Activated naive CD8-positive, alpha-beta T cell treated with anti-CD3 and anti-CD28 coated beads, Interleukin-2, amount 50 U/mL, for 24 hours (primary cell): ENCODE measurements around the gene SECTM1.

Experiments used
- ATAC-seq: fragments of 150-1000 bp; cut with Tn5 transposase; one replicate; pipeline ENCODE4 v1.10.0; 2021
- DNase-seq: peaks from one replicate; pipeline ENCODE4 v3.0.0; 2021
- H3K27ac Mint-ChIP-seq: one replicate; pipeline ENCODE4 v1.8.0; 2021; ENCODE audit warnings: mild to moderate bottlenecking, mixed read lengths
- H3K27me3 Mint-ChIP-seq: one replicate; pipeline ENCODE4 v1.8.0; 2021; ENCODE audit warnings: mixed read lengths
- H3K36me3 Mint-ChIP-seq: one replicate; pipeline ENCODE4 v1.8.0; 2021; ENCODE audit warnings: low read depth, mixed read lengths
- H3K4me1 Mint-ChIP-seq: one replicate; pipeline ENCODE4 v1.8.0; 2021; ENCODE audit warnings: mixed read lengths
- H3K4me3 Mint-ChIP-seq: one replicate; pipeline ENCODE4 v1.8.0; 2021; ENCODE audit warnings: mild to moderate bottlenecking, moderate library complexity, mixed read lengths
- H3K9me3 Mint-ChIP-seq: one replicate; pipeline ENCODE4 v1.8.0; 2021; ENCODE audit warnings: mixed read lengths

The SECTM1 gene

DNA sequence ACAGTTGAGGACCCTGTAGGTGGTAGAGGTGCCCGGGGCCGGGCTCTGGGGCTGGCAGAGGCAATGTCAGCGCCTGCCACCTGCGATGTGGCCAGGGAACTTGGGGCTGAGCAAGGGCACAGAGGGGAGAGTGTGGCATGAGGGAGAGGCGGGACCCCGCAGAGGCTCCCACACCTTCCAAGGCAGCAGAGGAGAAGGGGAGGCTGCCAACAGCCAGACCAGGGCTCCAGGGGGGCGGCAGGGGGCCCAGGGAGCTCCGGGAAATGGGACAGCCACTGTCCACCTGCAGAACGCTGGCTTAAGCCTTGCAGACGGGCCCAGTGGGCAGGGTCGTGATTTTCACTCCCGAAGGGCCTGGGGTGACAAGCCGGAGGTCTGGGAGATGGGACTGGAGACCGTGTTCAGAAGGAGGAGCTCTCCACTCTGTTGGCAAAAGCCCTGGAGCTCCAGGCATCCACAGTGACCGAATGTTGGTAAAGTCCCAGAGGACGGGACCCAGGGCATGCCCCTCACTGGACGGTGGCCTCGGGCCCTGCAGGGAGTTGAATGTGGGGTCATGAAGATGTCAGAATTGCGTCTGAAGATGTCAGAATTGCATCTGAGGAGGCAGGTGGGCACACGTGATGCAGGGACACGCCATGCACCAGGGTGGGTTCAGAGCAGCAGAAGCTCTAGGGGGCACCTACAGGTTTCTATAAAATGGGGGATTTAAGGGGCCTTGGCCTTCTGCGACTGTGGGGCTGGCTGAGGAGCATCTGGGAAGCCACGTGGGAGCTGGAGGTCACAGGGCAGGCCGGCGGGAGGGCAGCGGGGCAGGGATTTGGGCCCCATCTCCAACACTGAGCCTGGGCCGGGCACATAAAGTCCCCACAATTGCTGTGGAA lies 34.8 kb downstream of the SECTM1 start:
- no peaks in the 10 kb centered on the region for H3K36me3 Mint-ChIP-seq
- ATAC-seq (no peak), DNase-seq (no peak)
- peak overlapping the region; percentile 90 for H3K4me3 Mint-ChIP-seq
- peaks cover 2% of the 10 kb centered on the region for H3K27me3 Mint-ChIP-seq
- no peaks in the 10 kb centered on the region for H3K9me3 Mint-ChIP-seq
- H3K4me1 Mint-ChIP-seq: peaks cover 91% of the 10 kb centered on the region
- H3K27ac Mint-ChIP-seq: peak overlapping the region; percentile 100

DNA sequence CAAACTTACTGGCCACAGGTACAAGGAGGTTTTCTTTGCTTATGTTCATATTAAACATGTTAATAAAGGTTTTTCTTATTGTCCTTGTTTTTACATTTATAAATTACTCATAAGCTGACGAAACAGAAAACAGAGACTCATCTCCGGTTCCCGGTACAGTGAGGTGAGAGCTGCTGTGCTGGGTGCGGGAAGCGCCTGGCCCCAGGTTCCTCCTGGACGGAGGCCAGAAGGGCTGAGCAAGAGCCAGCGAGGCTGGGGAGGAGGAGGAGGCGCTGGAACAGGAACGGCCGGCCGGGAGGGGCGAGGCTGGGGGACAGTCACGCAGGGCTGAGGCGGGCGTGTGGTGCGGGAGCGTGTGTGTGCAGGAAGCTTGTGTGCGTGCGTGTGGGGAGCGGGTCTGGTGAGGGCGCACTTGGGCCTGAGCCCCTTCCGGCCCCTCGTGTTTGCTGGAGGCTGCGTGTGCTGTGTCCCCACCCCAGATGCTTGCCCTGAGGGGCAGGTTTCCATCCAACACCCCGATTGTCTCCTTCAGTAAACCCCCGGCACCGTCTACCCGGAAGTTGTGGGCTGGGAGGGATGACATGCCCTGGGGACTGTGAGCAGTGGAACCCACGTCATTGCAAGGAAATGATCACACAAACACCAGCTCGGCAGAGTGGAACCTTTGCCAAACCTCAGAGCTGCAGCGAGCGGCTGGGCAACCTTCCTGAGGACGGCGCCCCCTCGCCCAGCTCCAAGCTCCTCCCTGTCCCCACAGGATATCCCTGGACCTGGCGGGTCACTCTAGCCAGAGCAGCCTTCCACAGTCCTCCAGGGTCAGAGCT lies 35.6 kb downstream of the SECTM1 start:
- H3K27ac Mint-ChIP-seq: peak overlapping the region; percentile 100
- H3K27me3 Mint-ChIP-seq: peaks cover 2% of the 10 kb centered on the region
- peak; percentile 79 for ATAC-seq

DNA sequence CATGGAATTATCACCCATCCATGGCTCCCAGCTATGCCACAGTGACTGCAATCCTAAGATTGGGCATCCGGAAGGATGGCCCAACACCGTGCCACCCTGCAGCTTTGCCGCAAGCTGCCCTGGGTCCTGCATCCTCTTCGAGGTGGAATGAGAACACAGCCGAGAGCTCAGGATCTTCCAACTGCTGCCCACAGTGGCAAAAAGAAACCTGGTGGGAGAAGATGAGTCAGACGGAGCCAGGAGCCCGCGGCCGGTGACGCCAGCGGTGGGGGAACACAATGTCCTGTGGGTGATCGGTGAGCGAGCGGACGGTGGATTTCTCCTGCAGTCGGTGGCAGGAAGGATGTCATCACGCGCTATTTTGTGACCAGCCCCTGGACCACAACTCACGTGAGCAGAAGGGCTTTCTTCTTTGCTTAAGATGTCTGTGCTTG lies 36.3 kb downstream of the SECTM1 start:
- Mint-ChIP-seq H3K9me3 (no peaks in the 10 kb centered on the region), H3K4me1 (peaks cover 79% of the 10 kb centered on the region), H3K27me3 (peaks cover 2% of the 10 kb centered on the region), H3K36me3 (peaks cover 2% of the 10 kb centered on the region), H3K27ac (peak overlapping the region; percentile 100), H3K4me3 (peak overlapping the region; percentile 90)
- peak; percentile 33 for ATAC-seq
- DNase-seq: peak; percentile 92

More for the DNA sequence above, 35.6 kb downstream of the SECTM1 start:
- no peaks in the 10 kb centered on the region for H3K9me3 Mint-ChIP-seq
- peaks cover 86% of the 10 kb centered on the region for H3K4me1 Mint-ChIP-seq
- peaks cover 2% of the 10 kb centered on the region for H3K36me3 Mint-ChIP-seq
- peak overlapping the region; percentile 90 for H3K4me3 Mint-ChIP-seq
- DNase-seq: peak; percentile 91

DNA sequence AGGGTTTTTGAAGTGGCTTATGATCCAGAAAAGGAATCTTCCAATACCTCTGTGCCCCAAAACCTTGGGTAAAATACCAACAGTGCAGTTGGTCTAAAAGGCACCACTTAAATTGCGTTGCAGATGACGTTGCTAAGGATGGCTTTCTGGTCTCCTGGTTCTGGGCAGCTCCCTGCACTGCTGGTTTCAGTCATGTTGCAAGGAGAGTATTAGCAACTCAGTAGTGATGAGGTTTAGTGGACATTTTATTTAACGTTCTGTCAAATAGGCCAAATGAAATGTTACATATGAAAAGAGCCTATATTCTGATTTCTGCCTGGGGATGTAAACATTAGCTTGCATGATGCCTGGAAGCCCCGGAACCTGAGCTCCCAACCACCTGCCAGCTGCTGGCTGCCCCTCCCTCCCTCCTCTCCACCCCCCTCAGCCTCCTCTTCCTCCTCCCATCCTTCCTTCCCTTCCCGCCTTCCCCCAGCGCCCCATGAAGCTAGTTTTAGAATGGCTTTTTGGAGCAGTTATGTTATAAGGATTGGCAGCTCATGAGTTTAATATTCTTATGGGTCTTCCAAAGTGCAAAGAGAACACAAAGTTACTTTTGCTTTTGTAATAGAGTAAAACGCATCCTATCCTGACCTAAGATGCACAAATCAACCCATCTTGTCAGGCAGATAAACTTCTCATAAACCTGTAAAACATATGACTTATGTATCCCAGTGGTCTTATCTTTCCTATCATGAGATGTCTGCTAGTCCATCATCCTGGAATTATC lies 36.9 kb downstream of the SECTM1 start:
- peak overlapping the region; percentile 90 for H3K4me3 Mint-ChIP-seq
- DNase-seq: no peak
- peaks cover 77% of the 10 kb centered on the region for H3K4me1 Mint-ChIP-seq
- peaks cover 2% of the 10 kb centered on the region for H3K27me3 Mint-ChIP-seq
- no peak for ATAC-seq
- H3K36me3 Mint-ChIP-seq: peaks cover 2% of the 10 kb centered on the region
- peak overlapping the region; percentile 100 for H3K27ac Mint-ChIP-seq
- H3K9me3 Mint-ChIP-seq: no peaks in the 10 kb centered on the region

DNA sequence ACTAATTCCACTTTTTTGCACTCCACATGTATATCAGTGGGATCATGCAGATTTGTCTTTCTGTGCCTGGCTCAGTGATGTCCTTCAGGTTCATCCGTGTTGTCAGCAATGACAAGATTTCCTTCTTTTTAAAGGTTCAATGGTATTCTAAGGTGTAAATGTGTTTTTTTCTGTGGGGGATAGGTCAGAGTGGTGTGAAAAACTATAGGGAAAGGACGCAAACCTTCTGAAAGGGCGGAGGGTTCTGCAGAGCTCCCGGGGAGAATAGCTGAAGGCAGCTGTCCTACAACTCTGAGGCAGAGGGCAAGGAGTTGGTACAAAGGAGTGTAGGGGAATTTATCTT lies 38.1 kb downstream of the SECTM1 start:
- Mint-ChIP-seq H3K4me3 (peak overlapping the region; percentile 5), H3K4me1 (peaks cover 69% of the 10 kb centered on the region), H3K9me3 (no peaks in the 10 kb centered on the region), H3K36me3 (peaks cover 2% of the 10 kb centered on the region), H3K27me3 (peaks cover 2% of the 10 kb centered on the region), H3K27ac (peak overlapping the region; percentile 24)
- ATAC-seq (no peak), DNase-seq (no peak)

DNA sequence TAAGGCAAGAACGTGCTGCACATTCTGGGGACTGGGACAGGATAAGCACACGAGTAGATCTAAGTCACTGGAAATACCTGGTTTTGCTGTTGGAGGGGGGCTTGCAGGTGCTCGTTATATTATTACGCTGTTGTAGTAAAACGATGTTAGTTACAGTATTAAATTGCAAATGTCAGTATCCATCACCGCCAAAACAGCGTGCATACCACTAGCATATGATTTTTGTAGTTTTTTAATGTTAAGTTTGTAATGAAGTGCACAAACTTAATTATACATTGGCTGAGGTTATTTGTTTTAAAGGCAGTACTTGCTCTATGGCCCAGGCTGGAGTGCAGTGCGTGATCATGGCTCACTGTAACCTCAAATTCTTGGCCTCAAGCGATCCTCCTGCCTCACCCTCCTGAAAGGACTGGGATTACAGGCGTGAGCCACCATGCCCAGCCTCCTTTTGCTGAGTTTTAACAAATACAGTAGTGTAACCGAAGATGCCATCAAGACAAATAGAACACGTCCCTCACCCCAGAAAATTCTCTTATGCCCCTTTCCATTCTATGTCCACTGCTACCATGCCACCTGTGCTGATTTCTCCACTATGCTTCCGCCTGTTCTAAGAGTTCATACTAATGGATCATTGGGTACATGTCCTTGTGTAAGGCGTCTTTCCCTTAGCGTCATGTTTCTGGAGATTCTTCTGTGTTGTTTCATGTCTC lies 39.3 kb downstream of the SECTM1 start:
- Mint-ChIP-seq H3K4me1 (peaks cover 58% of the 10 kb centered on the region), H3K27ac (peak overlapping the region; percentile 82), H3K36me3 (peaks cover 2% of the 10 kb centered on the region), H3K4me3 (peak overlapping the region; percentile 61), H3K9me3 (no peaks in the 10 kb centered on the region), H3K27me3 (peaks cover 2% of the 10 kb centered on the region)
- no peak for DNase-seq
- no peak for ATAC-seq

DNA sequence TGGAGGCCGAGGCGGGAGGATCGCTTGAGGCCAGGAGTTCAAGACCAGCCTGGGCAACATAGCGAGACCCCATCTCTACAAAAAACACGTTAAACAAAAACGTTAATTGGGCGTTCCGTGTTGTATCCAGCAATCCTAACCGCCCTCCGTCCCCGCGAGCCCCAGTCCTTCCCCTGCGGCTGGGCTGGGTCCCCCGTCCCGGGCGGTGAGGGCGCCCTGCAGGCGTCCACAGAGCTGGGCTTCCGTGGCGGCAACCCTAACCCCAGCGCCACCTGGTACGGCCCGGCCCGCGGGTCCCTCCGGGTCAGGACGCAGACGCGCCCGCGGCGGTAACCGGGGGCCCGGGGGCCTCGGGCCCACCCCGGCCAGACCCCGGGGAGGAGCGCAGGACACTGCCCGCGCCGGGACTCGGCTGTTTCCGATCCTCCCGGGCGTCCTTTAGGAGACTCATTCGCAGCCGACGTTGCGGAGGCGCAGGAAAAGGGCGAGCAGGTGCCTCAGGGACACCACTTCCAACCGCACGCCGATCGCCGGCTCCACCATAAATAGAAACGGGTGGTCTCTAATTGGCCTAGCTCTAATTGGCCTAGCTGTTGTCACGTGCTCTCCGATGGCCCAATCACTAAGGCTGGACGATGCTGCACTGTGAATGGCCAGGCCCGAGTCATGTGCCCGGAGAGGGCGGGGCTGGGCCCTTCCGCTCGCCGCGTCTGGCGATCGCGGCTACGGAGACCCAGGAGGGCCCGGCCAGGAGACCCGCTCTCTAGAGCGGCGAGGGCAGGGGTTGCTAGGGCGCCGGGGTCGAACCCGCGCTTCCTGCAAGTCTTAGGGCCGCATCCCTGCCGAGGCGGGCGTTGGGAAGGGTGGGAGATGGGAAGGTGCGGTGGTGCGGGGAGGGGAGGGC lies 41.1 kb downstream of the SECTM1 start:
- Mint-ChIP-seq H3K36me3 (peaks cover 2% of the 10 kb centered on the region), H3K9me3 (no peaks in the 10 kb centered on the region), H3K27ac (peak overlapping the region; percentile 88), H3K4me3 (peak overlapping the region; percentile 79), H3K27me3 (no peaks in the 10 kb centered on the region), H3K4me1 (peaks cover 49% of the 10 kb centered on the region)
- DNase-seq: peak; percentile 91
- peak; percentile 95 for ATAC-seq

DNA sequence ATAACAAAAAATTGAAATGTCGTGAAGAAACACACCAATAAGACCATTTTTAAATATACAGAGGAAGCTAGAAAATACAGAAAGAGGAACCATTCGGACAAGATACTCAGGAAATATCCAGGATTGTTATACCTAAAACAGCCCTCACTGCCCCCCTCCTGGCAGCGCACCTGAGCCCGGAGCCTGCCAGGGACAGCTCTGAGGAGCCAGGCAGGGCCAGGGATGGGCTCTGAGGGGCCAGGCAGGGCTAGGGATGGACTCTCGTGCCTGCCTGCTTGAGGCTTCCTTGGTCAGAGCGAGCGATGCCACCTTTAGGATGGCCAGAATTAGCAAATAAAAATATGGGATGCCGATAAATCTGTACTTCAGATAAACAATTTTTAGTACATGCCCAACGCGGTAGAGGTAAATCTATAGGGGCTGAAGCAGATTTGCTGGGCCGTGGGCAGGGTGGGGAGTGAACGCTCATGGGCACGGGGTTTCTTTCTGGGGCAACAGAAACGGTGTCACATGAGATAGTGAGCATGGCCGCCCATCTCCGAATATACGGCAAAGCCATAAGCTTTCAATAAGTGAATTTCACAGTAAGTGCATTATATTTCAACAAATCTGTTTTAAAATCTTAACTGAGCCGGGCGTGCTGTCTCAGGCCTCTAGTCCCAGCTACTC lies 41.9 kb downstream of the SECTM1 start:
- Mint-ChIP-seq H3K9me3 (no peaks in the 10 kb centered on the region), H3K4me1 (peaks cover 42% of the 10 kb centered on the region), H3K27me3 (no peaks in the 10 kb centered on the region), H3K36me3 (peaks cover 2% of the 10 kb centered on the region), H3K4me3 (peak overlapping the region; percentile 74), H3K27ac (peak overlapping the region; percentile 71)
- ATAC-seq (no peak), DNase-seq (no peak)

DNA sequence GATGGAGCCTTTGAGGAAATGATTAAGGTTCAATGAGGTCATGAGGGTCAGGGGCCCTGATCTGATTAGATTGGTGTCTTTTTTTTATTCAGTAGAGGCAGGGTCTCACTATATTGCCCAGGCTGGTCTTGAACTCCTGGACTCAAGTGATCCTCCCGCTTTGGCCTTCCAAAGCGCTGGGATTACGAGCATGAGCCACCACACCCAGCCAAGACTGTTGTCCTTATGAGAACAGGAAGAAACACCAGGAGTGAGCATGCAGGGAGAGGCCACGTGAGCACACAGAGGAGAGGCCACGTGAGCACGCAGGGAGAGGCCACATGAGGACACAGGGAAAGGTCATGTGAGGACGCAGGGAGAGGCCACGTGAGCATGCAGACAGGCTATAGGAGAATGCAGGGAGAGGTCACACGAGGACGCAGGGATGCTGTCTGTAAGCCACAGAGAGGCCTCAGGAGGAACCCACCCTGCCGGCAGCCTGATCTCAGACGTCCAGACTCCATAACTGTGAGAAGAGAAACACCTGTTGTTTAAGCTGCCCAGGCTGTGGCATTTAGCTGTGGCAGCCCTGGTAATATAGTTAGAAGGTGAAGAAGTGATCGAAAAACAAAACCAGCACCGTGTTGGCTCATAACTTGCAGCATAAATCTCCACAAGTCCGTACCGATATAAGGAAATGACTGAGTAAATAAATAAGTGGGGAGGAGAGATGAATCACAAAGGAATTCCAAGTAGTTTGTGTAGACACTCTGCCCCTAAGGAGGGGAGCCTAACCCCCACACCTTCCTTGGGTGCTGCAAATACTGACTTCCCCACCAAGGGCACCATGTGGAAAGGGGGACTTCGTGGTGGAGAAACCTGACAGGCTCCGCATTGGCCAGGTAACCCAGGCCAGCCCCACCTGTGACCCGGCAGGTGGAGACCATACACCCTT lies 45.4 kb downstream of the SECTM1 start:
- no peak for DNase-seq

DNA sequence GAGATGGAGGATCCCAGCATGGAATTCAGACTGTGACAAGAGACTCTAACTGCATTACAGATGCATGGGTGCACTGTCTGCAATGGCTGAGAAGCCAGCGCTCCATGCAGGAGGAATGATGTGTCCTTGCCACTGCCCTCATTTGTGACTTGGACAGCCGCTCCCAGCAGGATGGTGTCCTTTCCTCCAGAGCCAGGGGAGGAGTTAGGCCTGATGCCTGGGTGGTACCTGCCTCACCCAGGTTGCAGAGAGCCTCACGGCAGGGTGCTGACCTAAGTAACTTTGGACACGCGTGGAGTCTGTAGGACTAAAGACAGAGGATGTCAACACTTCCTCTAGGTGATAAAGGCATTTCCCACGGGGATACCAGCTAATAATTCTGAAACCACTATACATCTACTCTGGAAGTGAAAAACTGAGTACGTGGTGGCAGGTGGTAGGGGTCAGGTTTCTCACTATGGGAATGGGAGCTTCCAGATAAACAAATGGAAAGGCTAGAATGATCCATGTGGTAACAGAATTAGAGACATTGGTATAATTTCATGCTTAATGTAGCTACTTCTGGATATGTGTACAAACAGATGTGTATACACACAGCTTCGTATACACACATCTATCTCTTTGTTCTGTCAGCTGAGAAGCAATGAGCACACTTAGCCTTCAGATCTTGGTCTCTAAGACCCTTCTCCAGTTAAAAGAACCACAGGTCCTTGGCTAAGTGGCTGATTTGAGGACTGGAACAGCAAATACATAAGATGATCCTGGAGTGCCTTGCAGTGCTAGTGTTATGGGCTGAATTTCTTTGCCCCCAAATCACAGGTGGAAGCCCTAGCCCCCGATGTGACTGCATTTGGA lies 46.3 kb downstream of the SECTM1 start:
- H3K27me3 Mint-ChIP-seq: no peaks in the 10 kb centered on the region
- no peak overlapping the region for H3K4me3 Mint-ChIP-seq
- H3K9me3 Mint-ChIP-seq: no peaks in the 10 kb centered on the region
- H3K36me3 Mint-ChIP-seq: no peaks in the 10 kb centered on the region
- H3K27ac Mint-ChIP-seq: no peak overlapping the region
- ATAC-seq: no peak
- no peak for DNase-seq
- peaks cover 33% of the 10 kb centered on the region for H3K4me1 Mint-ChIP-seq

More for the DNA sequence above, 45.4 kb downstream of the SECTM1 start:
- Mint-ChIP-seq H3K27ac (no peak overlapping the region), H3K27me3 (no peaks in the 10 kb centered on the region), H3K4me3 (no peak overlapping the region), H3K9me3 (no peaks in the 10 kb centered on the region), H3K36me3 (no peaks in the 10 kb centered on the region), H3K4me1 (peaks cover 25% of the 10 kb centered on the region)
- ATAC-seq: no peak

DNA sequence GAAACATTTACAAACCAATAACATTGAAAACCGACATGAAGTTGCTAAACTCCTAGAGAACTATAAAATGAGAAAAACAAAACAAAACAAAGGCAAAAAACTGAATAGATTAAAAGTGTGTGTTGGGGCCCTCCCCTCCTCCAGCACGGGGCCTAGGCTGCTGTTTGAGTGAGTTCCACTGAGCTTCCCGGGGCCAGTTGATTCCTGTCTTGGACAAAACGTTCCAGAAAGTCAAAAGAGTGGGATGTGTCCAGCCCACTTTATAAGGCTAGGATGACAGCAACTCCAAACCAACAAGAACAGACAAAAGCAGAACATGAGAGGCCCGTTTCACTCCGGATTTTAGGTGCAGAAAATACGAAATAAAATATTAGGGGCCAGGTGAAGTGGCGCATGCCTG lies 48.4 kb downstream of the SECTM1 start:
- Mint-ChIP-seq H3K4me3 (no peak overlapping the region), H3K4me1 (peaks cover 39% of the 10 kb centered on the region)

More for the DNA sequence above, 48.4 kb downstream of the SECTM1 start:
- Mint-ChIP-seq H3K36me3 (no peaks in the 10 kb centered on the region), H3K9me3 (no peaks in the 10 kb centered on the region), H3K27me3 (no peaks in the 10 kb centered on the region), H3K27ac (no peak overlapping the region)
- DNase-seq (no peak), ATAC-seq (no peak)
